Osteoblast (primary cell): ENCODE results near the gene CFAP97D2. TPM values are rescaled to one million over a fixed set of nuclear protein-coding genes. Genes with fewer than 3 reads are reported as not detected.

Experiments
- DNase-seq: peaks from one replicate; pipeline ENCODE4 v3.0.0; 2011; ENCODE audit warnings: low spot score, mixed read lengths; ENCODE audit not compliant: insufficient read length; ENCODE audit errors: missing footprints
- H2AFZ ChIP-seq: 2 replicates; pipeline ENCODE4 v1.6.0; 2011; ENCODE audit warnings: mild to moderate bottlenecking, low read length
- H3K27ac ChIP-seq: 2 replicates; pipeline ENCODE4 v1.5.1; 2011; ENCODE audit warnings: mild to moderate bottlenecking, low read depth, low read length, moderate library complexity
- H3K27me3 ChIP-seq: 2 replicates; pipeline ENCODE4 v1.6.0; 2012; ENCODE audit warnings: mild to moderate bottlenecking, control low read depth, inconsistent platforms, low read length, moderate library complexity; ENCODE audit not compliant: insufficient read depth
- H3K36me3 ChIP-seq: 2 replicates; pipeline ENCODE4 v1.5.1; 2011; ENCODE audit warnings: mild to moderate bottlenecking, low read length, control low read depth, moderate library complexity; ENCODE audit not compliant: insufficient read depth
- H3K4me1 ChIP-seq: 2 replicates; pipeline ENCODE4 v1.5.1; 2011; ENCODE audit warnings: mild to moderate bottlenecking, low read length, control low read depth, moderate library complexity; ENCODE audit not compliant: insufficient read depth
- H3K4me2 ChIP-seq: 2 replicates; pipeline ENCODE4 v1.6.0; 2011; ENCODE audit warnings: mild to moderate bottlenecking, low read length; ENCODE audit not compliant: insufficient read depth
- H3K4me3 ChIP-seq: fragments of 200-600 bp; sonication (generic); 3 replicates; pipeline ENCODE4 v1.5.1; 2012; ENCODE audit warnings: mild to moderate bottlenecking, low read length, inconsistent platforms; ENCODE audit not compliant: insufficient read depth
- H3K79me2 ChIP-seq: 2 replicates; pipeline ENCODE4 v1.6.0; 2012; ENCODE audit warnings: mild to moderate bottlenecking, low read length, control low read depth, inconsistent platforms; ENCODE audit not compliant: insufficient read depth
- H3K9me3 ChIP-seq: 2 replicates; pipeline ENCODE4 v1.5.1; 2011; ENCODE audit warnings: low read depth, low read length, control low read depth
- H4K20me1 ChIP-seq: 2 replicates; pipeline ENCODE4 v1.6.0; 2012; ENCODE audit warnings: mild to moderate bottlenecking, low read length, control low read depth; ENCODE audit not compliant: insufficient read depth
- CTCF ChIP-seq: IDR thresholded peaks from 2 replicates; pipeline ENCODE4 v1.5.1; 2011; ENCODE audit warnings: mild to moderate bottlenecking, low read depth, low read length, moderate library complexity; ENCODE audit errors: extremely low read depth
- total RNA-seq: library from RNA; depleted of rRNA; stranded (reverse); fragments of >200 nt; gene quantifications from 2 replicates; pipeline ENCODE4 v1.2.3, GENCODE V29; 2012

The CFAP97D2 gene
- total RNA-seq, 1 donor = not detected

GRCh38 chr13:114145256-114145655, 33.8 kb upstream of the CFAP97D2 start:
- Histone ChIP-seq H3K4me1 (peaks cover 3% of the 10 kb centered on the region), H3K9me3 (no peaks in the 10 kb centered on the region), H3K27ac (no peak overlapping the region), H3K79me2 (no peaks in the 10 kb centered on the region), H3K36me3 (no peaks in the 10 kb centered on the region), H3K27me3 (no peaks in the 10 kb centered on the region), H4K20me1 (no peaks in the 10 kb centered on the region), H2AFZ (no peak overlapping the region), H3K4me2 (no peak overlapping the region), H3K4me3 (no peak overlapping the region)
- TF ChIP-seq CTCF = no peak
- DNase-seq = peak; percentile 81

GRCh38 chr13:114145722-114146121, 33.3 kb upstream of the CFAP97D2 start:
- H4K20me1 ChIP-seq = no peaks in the 10 kb centered on the region
- no peak overlapping the region for H2AFZ ChIP-seq
- H3K36me3 ChIP-seq = no peaks in the 10 kb centered on the region
- peaks cover 1% of the 10 kb centered on the region for H3K4me1 ChIP-seq
- no peak overlapping the region for H3K27ac ChIP-seq
- no peak for TF ChIP-seq CTCF
- H3K79me2 ChIP-seq = no peaks in the 10 kb centered on the region
- H3K4me3 ChIP-seq = no peak overlapping the region
- H3K27me3 ChIP-seq = no peaks in the 10 kb centered on the region
- no peaks in the 10 kb centered on the region for H3K9me3 ChIP-seq
- peak; percentile 73 for DNase-seq
- no peak overlapping the region for H3K4me2 ChIP-seq

- TF ChIP-seq CTCF = no peak
- no peak overlapping the region for H3K4me2 ChIP-seq
- H2AFZ ChIP-seq = peak overlapping the region; percentile 49
- no peaks in the 10 kb centered on the region for H3K79me2 ChIP-seq
- H4K20me1 ChIP-seq = no peaks in the 10 kb centered on the region
- H3K4me3 ChIP-seq = no peak overlapping the region
- no peaks in the 10 kb centered on the region for H3K4me1 ChIP-seq
- DNase-seq = no peak
- no peaks in the 10 kb centered on the region for H3K9me3 ChIP-seq
- no peaks in the 10 kb centered on the region for H3K36me3 ChIP-seq
- no peak overlapping the region for H3K27ac ChIP-seq
- H3K27me3 ChIP-seq = no peaks in the 10 kb centered on the region
Observed at GRCh38 chr13:114146173-114146572, 32.9 kb upstream of the CFAP97D2 start.

- Histone ChIP-seq H3K9me3 (no peaks in the 10 kb centered on the region), H3K79me2 (no peaks in the 10 kb centered on the region), H3K4me2 (no peak overlapping the region), H3K27ac (no peak overlapping the region), H4K20me1 (no peaks in the 10 kb centered on the region), H3K27me3 (no peaks in the 10 kb centered on the region), H3K4me3 (no peak overlapping the region), H2AFZ (peak overlapping the region; percentile 49), H3K4me1 (no peaks in the 10 kb centered on the region), H3K36me3 (no peaks in the 10 kb centered on the region)
- TF ChIP-seq CTCF = peak; percentile 44
- peak; percentile 95 for DNase-seq
Observed at GRCh38 chr13:114146629-114147028, 32.4 kb upstream of the CFAP97D2 start.
